Gastrocnemius medialis (tissue), 4 donors: Measurements from ENCODE around the gene AMBRA1. TPM values are rescaled to one million over a fixed set of nuclear protein-coding genes. Genes with fewer than 3 reads are reported as not detected.

Source experiments
- ATAC-seq, 2 donors: fragments of 150-250 bp; one replicate each; pipeline ENCODE4 v1.9.1; 2016
- DNase-seq, 2 donors: peaks; one replicate each; pipeline ENCODE4 v3.0.0-alpha.2; 2019
- H3K27ac ChIP-seq, 4 donors: fragments of 200-600 bp; sonication (generic); 1 replicate in 1 of 4; 2 replicates in 3 of 4; pipeline ENCODE4 v1.5.1; 2016 to 2018; ENCODE audit warnings: mild to moderate bottlenecking in 2 of 4, moderate library complexity in 1 of 4
- H3K27me3 ChIP-seq, 3 donors: fragments of 200-600 bp; sonication (generic) in 2 of 3; 1 replicate in 1 of 3; 2 replicates in 2 of 3; pipeline versions ENCODE4 v1.5.1 to v1.6.0; 2016 to 2019; ENCODE audit warnings: mild to moderate bottlenecking in 1 of 3, moderate library complexity in 1 of 3
- H3K36me3 ChIP-seq, 2 donors: fragments of 200-600 bp; sonication (generic) in 1 of 2; one replicate each; pipeline ENCODE4 v1.5.1; 2017 to 2018
- H3K4me1 ChIP-seq, 2 donors: fragments of 200-600 bp; sonication (generic) in 1 of 2; one replicate each; pipeline ENCODE4 v1.5.1; 2016 to 2017; ENCODE audit warnings: mild to moderate bottlenecking in 2 of 2
- H3K4me3 ChIP-seq, 4 donors: fragments of 200-600 bp; sonication (generic) in 3 of 4; 1 replicate in 1 of 4; 2 replicates in 3 of 4; pipeline ENCODE4 v1.5.1; 2016 to 2019; ENCODE audit warnings: mild to moderate bottlenecking in 2 of 4
- H3K9me3 ChIP-seq, 3 donors: fragments of 200-600 bp; sonication (generic) in 2 of 3; 1 replicate in 1 of 3; 2 replicates in 2 of 3; pipeline ENCODE4 v1.5.1; 2016 to 2019
- CTCF ChIP-seq, 5 experiments: fragments of 450-650 bp in 3 of 5; fragments of 200-600 bp in 2 of 5; sonication (generic) in 2 of 5; IDR thresholded peaks in 4 of 5; conservative IDR thresholded peaks in 1 of 5; 1 replicate in 4 of 5; 2 replicates in 1 of 5; pipeline ENCODE4 v1.5.1; 2016 to 2019; ENCODE audit warnings: antibody characterized with exemption in 5 of 5, mild to moderate bottlenecking in 3 of 5, moderate library complexity in 3 of 5
- POLR2A ChIP-seq, 2 donors: fragments of 450-650 bp; IDR thresholded peaks; one replicate each; pipeline ENCODE4 v1.6.1; 2017; ENCODE audit warnings: antibody characterized with exemption in 2 of 2, mild to moderate bottlenecking in 2 of 2, moderate library complexity in 2 of 2
- in situ Hi-C, 4 donors: fragments of 200-750 bp; cut with MboI; loops; one replicate each; pipeline versions ENCODE4 v1.15.0 to v1.8.0; 2017; ENCODE audit warnings: low sequenced_read_pairs in 4 of 4
- intact Hi-C: fragments of 100-400 bp; cut with DNase I; formaldehyde crosslinking; loops from one replicate; pipeline ENCODE4 v1.15.1; 2023; ENCODE audit warnings: low total_unique reads
- total RNA-seq, 4 donors: library from RNA; depleted of rRNA; stranded (reverse); fragments of >200 nt; gene quantifications; one replicate each; pipeline versions ENCODE4 v1.1.0 to v1.2.3, GENCODE V29; 2016

AMBRA1 gene
- total RNA-seq, 4 donors from 2014 or later, result 17.3 to 24.3 (median 20.7) TPM

- no peaks in the 10 kb centered on the region for H3K27me3 ChIP-seq
- DNase-seq, result no peak
- peaks cover 0 to 43% of the 10 kb centered on the region in 2 donors for H3K36me3 ChIP-seq
- intact Hi-C loops (no loop called here), in situ Hi-C loops (loop anchor here in 3 of 4 donors (5.0 to 25.0 kb wide), 4 partner anchors 55 to 310 kb away; partner anchors contain the start of gene CHRM4 (in 1 of the 3))
- ATAC-seq, result no peak
- no peak for TF ChIP-seq POLR2A (IDR thresholded peaks at IDR 0.05)
- TF ChIP-seq CTCF (IDR thresholded peaks at IDR 0.05 in 4 of 5, conservative IDR thresholded peaks at IDR 0.05 in 1 of 5), result no peak
- no peak overlapping the region for H3K27ac ChIP-seq
- no peak overlapping the region for H3K4me3 ChIP-seq
- peaks cover 15 to 22% of the 10 kb centered on the region in 2 donors for H3K4me1 ChIP-seq
- no peaks in the 10 kb centered on the region for H3K9me3 ChIP-seq
Measured at GRCh38 chr11:46547579-46547978, 46.2 kb downstream of the AMBRA1 start.

- in situ Hi-C loops, result loop anchor here in 3 of 4 donors (10.0 to 25.0 kb wide), 3 partner anchors 131 to 306 kb away; partner anchors contain the start of gene CHRM4 (in 1 of the 3)
- Histone ChIP-seq H3K27me3 (no peaks in the 10 kb centered on the region), H3K36me3 (peaks cover 0 to 64% of the 10 kb centered on the region in 2 donors), H3K4me3 (no peak overlapping the region), H3K27ac (no peak overlapping the region), H3K4me1 (peaks cover 24 to 26% of the 10 kb centered on the region in 2 donors), H3K9me3 (no peaks in the 10 kb centered on the region)
- ATAC-seq, result no peak
- no peak for TF ChIP-seq POLR2A (IDR thresholded peaks at IDR 0.05)
- TF ChIP-seq CTCF (IDR thresholded peaks at IDR 0.05 in 4 of 5, conservative IDR thresholded peaks at IDR 0.05 in 1 of 5), result no peak
- DNase-seq, result no peak
- intact Hi-C loops, result no loop called here
Measured at GRCh38 chr11:46543564-46543963, 50.3 kb downstream of the AMBRA1 start.

- Histone ChIP-seq H3K27me3 (no peaks in the 10 kb centered on the region), H3K4me3 (no peak overlapping the region), H3K9me3 (no peaks in the 10 kb centered on the region), H3K27ac (peak overlapping the region; percentile 36 to 75 (median 58)), H3K4me1 (peaks cover 18 to 34% of the 10 kb centered on the region in 2 donors), H3K36me3 (peaks cover 0 to 61% of the 10 kb centered on the region in 2 donors)
- in situ Hi-C loops (loop anchor here in 3 of 4 donors (10.0 to 25.0 kb wide), 3 partner anchors 129 to 304 kb away; partner anchors contain the start of gene CHRM4 (in 1 of the 3)), intact Hi-C loops (no loop called here)
- DNase-seq (peak; percentile 60 to 83), ATAC-seq (peak; percentile 83 to 92)
- TF ChIP-seq POLR2A (IDR thresholded peaks at IDR 0.05) (no peak), CTCF (IDR thresholded peaks at IDR 0.05 in 4 of 5, conservative IDR thresholded peaks at IDR 0.05 in 1 of 5) (peak in 2 of 5 experiments; percentile 15 to 29)
Measured at GRCh38 chr11:46541593-46542371, 52.0 kb downstream of the AMBRA1 start.

- in situ Hi-C loops, result loop anchor here in 3 of 4 donors (10.0 to 25.0 kb wide), 3 partner anchors 129 to 304 kb away; partner anchors contain the start of gene CHRM4 (in 1 of the 3)
- no peak for DNase-seq
- Histone ChIP-seq H3K4me1 (peaks cover 21 to 40% of the 10 kb centered on the region in 2 donors), H3K4me3 (no peak overlapping the region), H3K9me3 (no peaks in the 10 kb centered on the region), H3K36me3 (peaks cover 0 to 51% of the 10 kb centered on the region in 2 donors), H3K27ac (no peak overlapping the region), H3K27me3 (no peaks in the 10 kb centered on the region)
- ATAC-seq, result no peak
- TF ChIP-seq POLR2A (IDR thresholded peaks at IDR 0.05), result no peak
- TF ChIP-seq CTCF (IDR thresholded peaks at IDR 0.05 in 4 of 5, conservative IDR thresholded peaks at IDR 0.05 in 1 of 5), result no peak
- intact Hi-C loops, result no loop called here
Measured at GRCh38 chr11:46540807-46541206, 53.0 kb downstream of the AMBRA1 start.
